Measurements from ENCODE around the gene C5orf63. TPM values are rescaled to one million over a fixed set of nuclear protein-coding genes. Genes with fewer than 3 reads are reported as not detected.
A peak's percentile ranks its signal among the peaks of the same experiment; 100 is the strongest.

The C5orf63 gene
- total and polyA plus RNA-seq, 4 donors, result 2.1 to 6.4 (median 3.8) TPM

DNA sequence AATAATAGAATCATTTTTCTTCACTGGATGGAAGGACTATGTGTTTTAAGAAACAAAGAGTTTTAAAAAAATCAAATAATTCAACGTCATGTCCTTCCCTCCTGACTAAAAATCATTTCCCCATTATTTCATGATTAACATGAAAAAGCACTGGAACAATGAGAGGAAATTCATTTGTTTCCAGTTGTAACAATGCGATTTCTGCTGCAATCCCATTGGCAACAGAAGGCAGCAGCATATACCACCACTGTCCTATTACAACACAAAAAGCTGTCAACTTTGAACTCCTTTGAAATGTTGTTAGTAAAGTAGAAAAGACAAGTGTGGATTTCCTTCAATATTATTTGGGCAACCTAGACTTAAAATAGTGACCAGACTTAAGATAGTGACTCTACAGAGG lies 3.1 kb downstream of the C5orf63 start:
- no peak for DNase-seq (ENCODE audit: low spot score)
- Histone ChIP-seq H3K27me3 (ENCODE audit: control insufficient read depth in 4 of 4, insufficient read depth in 4 of 4, low read length in 3 of 4) (no peaks in the 10 kb centered on the region), H3K9me3 (ENCODE audit: control insufficient read depth in 4 of 4, low read length in 3 of 4) (no peaks in the 10 kb centered on the region), H3K4me3 (ENCODE audit: low read depth in 1 of 3, low read length in 3 of 3) (no peak overlapping the region), H3K27ac (ENCODE audit: low read depth in 1 of 2, low read length in 2 of 2) (no peak overlapping the region), H3K4me1 (ENCODE audit: control insufficient read depth in 4 of 4, insufficient read depth in 4 of 4, low read length in 3 of 4) (peaks cover 0 to 8% (median 0%) of the 10 kb centered on the region in 4 donors), H3K36me3 (ENCODE audit: control insufficient read depth in 4 of 4, insufficient read depth in 3 of 4, low read depth in 1 of 4, low read length in 3 of 4) (peaks cover 0 to 7% (median 1%) of the 10 kb centered on the region in 4 donors), H3K9ac (ENCODE audit: low read depth in 1 of 2, low read length in 2 of 2) (no peak overlapping the region)
- 91% methylated on average over 2 of the region's 2 CpGs for WGBS
- TF ChIP-seq, protein P1, sequence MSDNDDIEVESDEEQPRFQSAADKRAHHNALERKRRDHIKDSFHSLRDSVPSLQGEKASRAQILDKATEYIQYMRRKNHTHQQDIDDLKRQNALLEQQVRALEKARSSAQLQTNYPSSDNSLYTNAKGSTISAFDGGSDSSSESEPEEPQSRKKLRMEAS (IDR thresholded peaks at IDR 0.05), result no peak
- TF ChIP-seq YY1 (IDR thresholded peaks at IDR 0.05) (no peak), NR2F2 (IDR thresholded peaks at IDR 0.05) (peak; percentile 11)

- Histone ChIP-seq H3K27me3 (ENCODE audit: control insufficient read depth in 4 of 4, insufficient read depth in 4 of 4, low read length in 3 of 4) (no peaks in the 10 kb centered on the region), H3K36me3 (ENCODE audit: control insufficient read depth in 4 of 4, insufficient read depth in 3 of 4, low read depth in 1 of 4, low read length in 3 of 4) (peaks cover 0 to 7% (median 1%) of the 10 kb centered on the region in 4 donors), H3K4me1 (ENCODE audit: control insufficient read depth in 4 of 4, insufficient read depth in 4 of 4, low read length in 3 of 4) (peaks cover 0 to 8% (median 0%) of the 10 kb centered on the region in 4 donors), H3K9me3 (ENCODE audit: control insufficient read depth in 4 of 4, low read length in 3 of 4) (no peaks in the 10 kb centered on the region), H3K4me3 (ENCODE audit: low read depth in 1 of 3, low read length in 3 of 3) (no peak overlapping the region), H3K27ac (ENCODE audit: low read depth in 1 of 2, low read length in 2 of 2) (no peak overlapping the region), H3K9ac (ENCODE audit: low read depth in 1 of 2, low read length in 2 of 2) (no peak overlapping the region)
- TF ChIP-seq, protein P2, sequence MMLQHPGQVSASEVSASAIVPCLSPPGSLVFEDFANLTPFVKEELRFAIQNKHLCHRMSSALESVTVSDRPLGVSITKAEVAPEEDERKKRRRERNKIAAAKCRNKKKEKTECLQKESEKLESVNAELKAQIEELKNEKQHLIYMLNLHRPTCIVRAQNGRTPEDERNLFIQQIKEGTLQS (IDR thresholded peaks at IDR 0.05), result no peak
- TF ChIP-seq RXRA (IDR thresholded peaks at IDR 0.05) (no peak), FOXA1 (IDR thresholded peaks at IDR 0.05) (no peak), JUND (IDR thresholded peaks at IDR 0.05) (no peak), ZBTB33 (IDR thresholded peaks at IDR 0.05) (no peak), REST (IDR thresholded peaks at IDR 0.05) (no peak), FOXA2 (IDR thresholded peaks at IDR 0.05) (no peak), YY1 (IDR thresholded peaks at IDR 0.05) (no peak), TAF1 (conservative IDR thresholded peaks at IDR 0.05) (no peak), SP1 (IDR thresholded peaks at IDR 0.05) (no peak), RAD21 (IDR thresholded peaks at IDR 0.05) (no peak), GABPA (IDR thresholded peaks at IDR 0.05 in 1 of 2, conservative IDR thresholded peaks at IDR 0.05 in 1 of 2) (no peak), EGR1 (IDR thresholded peaks at IDR 0.05; ENCODE audit: low read depth in 2 of 2) (no peak), NR2F2 (IDR thresholded peaks at IDR 0.05) (no peak), HNF4A (conservative IDR thresholded peaks at IDR 0.05) (no peak), HNF4G (IDR thresholded peaks at IDR 0.05) (no peak)
- TF ChIP-seq, protein P1 (IDR thresholded peaks at IDR 0.05), result no peak
- TF ChIP-seq, protein P3, sequence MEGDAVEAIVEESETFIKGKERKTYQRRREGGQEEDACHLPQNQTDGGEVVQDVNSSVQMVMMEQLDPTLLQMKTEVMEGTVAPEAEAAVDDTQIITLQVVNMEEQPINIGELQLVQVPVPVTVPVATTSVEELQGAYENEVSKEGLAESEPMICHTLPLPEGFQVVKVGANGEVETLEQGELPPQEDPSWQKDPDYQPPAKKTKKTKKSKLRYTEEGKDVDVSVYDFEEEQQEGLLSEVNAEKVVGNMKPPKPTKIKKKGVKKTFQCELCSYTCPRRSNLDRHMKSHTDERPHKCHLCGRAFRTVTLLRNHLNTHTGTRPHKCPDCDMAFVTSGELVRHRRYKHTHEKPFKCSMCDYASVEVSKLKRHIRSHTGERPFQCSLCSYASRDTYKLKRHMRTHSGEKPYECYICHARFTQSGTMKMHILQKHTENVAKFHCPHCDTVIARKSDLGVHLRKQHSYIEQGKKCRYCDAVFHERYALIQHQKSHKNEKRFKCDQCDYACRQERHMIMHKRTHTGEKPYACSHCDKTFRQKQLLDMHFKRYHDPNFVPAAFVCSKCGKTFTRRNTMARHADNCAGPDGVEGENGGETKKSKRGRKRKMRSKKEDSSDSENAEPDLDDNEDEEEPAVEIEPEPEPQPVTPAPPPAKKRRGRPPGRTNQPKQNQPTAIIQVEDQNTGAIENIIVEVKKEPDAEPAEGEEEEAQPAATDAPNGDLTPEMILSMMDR (IDR thresholded peaks at IDR 0.05; ENCODE audit: low read depth, low read length, missing input control), result no peak
- DNase-seq (ENCODE audit: low spot score), result no peak
- WGBS, result 71% methylated on average over 2 of the region's 2 CpGs
These were observed 4.6 kb downstream of the C5orf63 start for GRCh38 chr5:127068493-127069214.

Data from liver (tissue), 9 donors.